ENCODE results near the gene INTU. TPM values are rescaled to one million over a fixed set of nuclear protein-coding genes. Genes with fewer than 3 reads are reported as not detected.

The INTU gene
- total RNA-seq, 1 experiment from 2014 or later: 10.7 TPM

DNA sequence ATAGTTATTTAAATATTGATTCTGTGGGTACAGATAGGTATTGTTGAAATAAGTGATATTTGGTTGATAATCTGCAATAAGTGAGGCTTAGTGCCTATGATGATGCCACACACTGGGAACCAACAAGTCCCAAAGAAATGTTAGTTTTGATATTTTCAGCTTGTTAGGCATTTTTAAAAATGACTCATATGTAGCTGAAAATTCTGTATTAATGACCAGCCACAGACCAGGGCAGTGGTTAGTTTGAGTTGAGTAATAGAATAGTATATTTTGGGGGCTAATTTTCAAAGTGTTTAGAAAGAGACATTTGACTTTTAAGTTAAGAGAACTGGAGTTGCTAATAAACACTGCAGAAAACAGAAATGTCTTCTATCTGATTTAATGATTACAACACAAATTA lies 9.4 kb downstream of the INTU start:
- no peaks in the 10 kb centered on the region for H3K4me1 ChIP-seq (ENCODE audit: insufficient read depth, low read length)
- H3K27me3 Mint-ChIP-seq (ENCODE audit: low read depth): no peaks in the 10 kb centered on the region
- H3K79me1 ChIP-seq (ENCODE audit: insufficient read depth, low read depth, low read length, poor library complexity, severe bottlenecking): no peaks in the 10 kb centered on the region
- no peak overlapping the region for H3K27ac ChIP-seq (ENCODE audit: insufficient read length, low read depth, low read length)
- TF ChIP-seq, protein P1, sequence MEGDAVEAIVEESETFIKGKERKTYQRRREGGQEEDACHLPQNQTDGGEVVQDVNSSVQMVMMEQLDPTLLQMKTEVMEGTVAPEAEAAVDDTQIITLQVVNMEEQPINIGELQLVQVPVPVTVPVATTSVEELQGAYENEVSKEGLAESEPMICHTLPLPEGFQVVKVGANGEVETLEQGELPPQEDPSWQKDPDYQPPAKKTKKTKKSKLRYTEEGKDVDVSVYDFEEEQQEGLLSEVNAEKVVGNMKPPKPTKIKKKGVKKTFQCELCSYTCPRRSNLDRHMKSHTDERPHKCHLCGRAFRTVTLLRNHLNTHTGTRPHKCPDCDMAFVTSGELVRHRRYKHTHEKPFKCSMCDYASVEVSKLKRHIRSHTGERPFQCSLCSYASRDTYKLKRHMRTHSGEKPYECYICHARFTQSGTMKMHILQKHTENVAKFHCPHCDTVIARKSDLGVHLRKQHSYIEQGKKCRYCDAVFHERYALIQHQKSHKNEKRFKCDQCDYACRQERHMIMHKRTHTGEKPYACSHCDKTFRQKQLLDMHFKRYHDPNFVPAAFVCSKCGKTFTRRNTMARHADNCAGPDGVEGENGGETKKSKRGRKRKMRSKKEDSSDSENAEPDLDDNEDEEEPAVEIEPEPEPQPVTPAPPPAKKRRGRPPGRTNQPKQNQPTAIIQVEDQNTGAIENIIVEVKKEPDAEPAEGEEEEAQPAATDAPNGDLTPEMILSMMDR (conservative IDR thresholded peaks at IDR 0.05): no peak
- no peak overlapping the region for H3K9ac ChIP-seq (ENCODE audit: extremely low read depth, insufficient read length, low read length)
- no peak overlapping the region for H4K91ac ChIP-seq (ENCODE audit: insufficient read length, low read depth, low read length)
- no peaks in the 10 kb centered on the region for H3K9me3 Mint-ChIP-seq
- no peak overlapping the region for H4K8ac ChIP-seq (replicated peaks; ENCODE audit: insufficient read length, low read depth, low read length)
- no peak overlapping the region for H2BK20ac ChIP-seq (ENCODE audit: low read depth, low read length, poor library complexity, severe bottlenecking)
- H4K5ac ChIP-seq (ENCODE audit: insufficient read length, low read depth, low read length): no peak overlapping the region
- H3K18ac ChIP-seq (ENCODE audit: insufficient read length, low read depth, low read length): no peak overlapping the region
- no peak overlapping the region for H2BK15ac ChIP-seq (ENCODE audit: low read depth, low read length)
- H3K27me3 ChIP-seq (ENCODE audit: insufficient read depth, low read length): no peaks in the 10 kb centered on the region
- no peaks in the 10 kb centered on the region for H3K23me2 ChIP-seq (ENCODE audit: insufficient read length, low read depth, low read length, poor library complexity, severe bottlenecking)
- no peak overlapping the region for H3K14ac ChIP-seq (ENCODE audit: insufficient read depth, low read length)
- H3T11ph ChIP-seq (ENCODE audit: low read length): no peak overlapping the region
- H2BK120ac ChIP-seq (ENCODE audit: low read depth, low read length, poor library complexity, severe bottlenecking): no peak overlapping the region
- H4K20me1 ChIP-seq (ENCODE audit: control insufficient read depth, insufficient read depth, insufficient read length): no peaks in the 10 kb centered on the region
- H3K79me2 ChIP-seq (ENCODE audit: insufficient read depth, low read length): no peaks in the 10 kb centered on the region
- H3K56ac ChIP-seq (ENCODE audit: insufficient read length, low read depth, low read length): no peak overlapping the region
- H3K4me2 ChIP-seq (ENCODE audit: insufficient read depth, insufficient read length, low read length): no peak overlapping the region
- H2AK5ac ChIP-seq (ENCODE audit: insufficient read length, low read length): no peak overlapping the region
- no peak overlapping the region for H3K27ac Mint-ChIP-seq
- H2BK12ac ChIP-seq (ENCODE audit: insufficient read length, low read depth, low read length): no peak overlapping the region
- H3K23ac ChIP-seq (ENCODE audit: insufficient read length, low read depth, low read length): no peak overlapping the region
- no peak overlapping the region for H2AFZ ChIP-seq (ENCODE audit: low read length)
- DNase-seq: no peak
- no peaks in the 10 kb centered on the region for H3K4me1 Mint-ChIP-seq
- no peak overlapping the region for H3K4ac ChIP-seq (ENCODE audit: low read depth, low read length)
- no peak overlapping the region for H3K4me3 Mint-ChIP-seq
- no peaks in the 10 kb centered on the region for H3K9me3 ChIP-seq (ENCODE audit: control insufficient read depth, low read depth, low read length)
- H2BK5ac ChIP-seq (ENCODE audit: insufficient read length, low read length): no peak overlapping the region
- H3K36me3 Mint-ChIP-seq (ENCODE audit: insufficient read depth in 1 of 3, low read depth in 3 of 3): peaks cover 21 to 31% (median 22%) of the 10 kb centered on the region in 3 experiments; a peak in 6 of 7 replicates

Measured in H9 (cell line).